MM.1S (cell line): ENCODE measurements around the gene ADIPOR2.

Experiments used
- DNase-seq: peaks from one replicate; pipeline ENCODE4 v3.0.0-alpha.2; 2015
- H2AFZ ChIP-seq: fragments of 300-600 bp; sonication (generic); 2 replicates; pipeline ENCODE4 v1.6.0; 2016; ENCODE audit warnings: antibody characterized with exemption, low read length
- H3F3A ChIP-seq: fragments of 300-600 bp; sonication (generic); 2 replicates; pipeline ENCODE4 v1.6.1; 2016; ENCODE audit warnings: mild to moderate bottlenecking, antibody characterized with exemption, low read length, moderate library complexity, mixed read lengths; ENCODE audit not compliant: insufficient read depth
- H3K27ac ChIP-seq: fragments of 300-600 bp; sonication (generic); 2 replicates; pipeline ENCODE4 v1.5.1; 2016; ENCODE audit warnings: mild to moderate bottlenecking, low read length
- H3K27me3 ChIP-seq: fragments of 300-600 bp; sonication (generic); replicated peaks from 2 replicates; pipeline ENCODE4 v1.6.0; 2016; ENCODE audit warnings: low read length; ENCODE audit not compliant: insufficient read depth
- H3K36me3 ChIP-seq: fragments of 300-600 bp; sonication (generic); replicated peaks from 2 replicates; pipeline ENCODE4 v1.6.1; 2016; ENCODE audit warnings: mild to moderate bottlenecking, low read length, mixed read lengths; ENCODE audit not compliant: insufficient read depth
- H3K4me1 ChIP-seq: fragments of 300-600 bp; sonication (generic); 2 replicates; pipeline ENCODE4 v1.6.1; 2016; ENCODE audit warnings: low read length, mixed read lengths
- H3K4me2 ChIP-seq: fragments of 300-600 bp; sonication (generic); 2 replicates; pipeline ENCODE4 v1.6.0; 2016; ENCODE audit warnings: low read depth, low read length
- H3K4me3 ChIP-seq: fragments of 300-600 bp; sonication (generic); 2 replicates; pipeline ENCODE4 v1.5.1; 2016; ENCODE audit warnings: low read length, mixed read lengths
- H3K79me2 ChIP-seq: fragments of 300-600 bp; sonication (generic); 2 replicates; pipeline ENCODE4 v1.6.1; 2016; ENCODE audit warnings: mixed run types, low read length, mixed read lengths
- H3K9ac ChIP-seq: fragments of 300-600 bp; sonication (generic); 2 replicates; pipeline ENCODE4 v1.6.1; 2016; ENCODE audit warnings: low read length, mixed read lengths
- H3K9me2 ChIP-seq: fragments of 300-600 bp; sonication (generic); replicated peaks from 2 replicates; pipeline ENCODE4 v1.6.1; 2016; ENCODE audit warnings: mild to moderate bottlenecking, low read length, mixed read lengths; ENCODE audit not compliant: insufficient read depth
- H3K9me3 ChIP-seq: fragments of 300-600 bp; sonication (generic); replicated peaks from 2 replicates; pipeline ENCODE4 v1.6.1; 2016; ENCODE audit warnings: mild to moderate bottlenecking, low read length, mixed read lengths; ENCODE audit not compliant: insufficient read depth
- H4K20me1 ChIP-seq: fragments of 300-600 bp; sonication (generic); 2 replicates; pipeline ENCODE4 v1.6.1; 2016; ENCODE audit warnings: mild to moderate bottlenecking, low read length, moderate library complexity, mixed read lengths; ENCODE audit not compliant: insufficient read depth
- EZH2 ChIP-seq: fragments of 300-600 bp; sonication (generic); optimal IDR thresholded peaks from 2 replicates; pipeline ENCODE3; 2017; ENCODE audit warnings: low read depth, mild to moderate bottlenecking, antibody characterized with exemption, low read length, mixed read lengths
- EZH2phosphoT487 ChIP-seq: fragments of 300-600 bp; sonication (generic); IDR thresholded peaks from 2 replicates; pipeline ENCODE4 v1.6.1; 2018; ENCODE audit warnings: antibody characterized with exemption, low read length
- TF ChIP-seq, protein P1 (sequence below): fragments of 300-600 bp; sonication (generic); IDR thresholded peaks from 2 replicates; pipeline ENCODE4 v1.5.1; 2016; ENCODE audit warnings: antibody characterized with exemption, low read length, mixed read lengths

ADIPOR2 gene

DNA sequence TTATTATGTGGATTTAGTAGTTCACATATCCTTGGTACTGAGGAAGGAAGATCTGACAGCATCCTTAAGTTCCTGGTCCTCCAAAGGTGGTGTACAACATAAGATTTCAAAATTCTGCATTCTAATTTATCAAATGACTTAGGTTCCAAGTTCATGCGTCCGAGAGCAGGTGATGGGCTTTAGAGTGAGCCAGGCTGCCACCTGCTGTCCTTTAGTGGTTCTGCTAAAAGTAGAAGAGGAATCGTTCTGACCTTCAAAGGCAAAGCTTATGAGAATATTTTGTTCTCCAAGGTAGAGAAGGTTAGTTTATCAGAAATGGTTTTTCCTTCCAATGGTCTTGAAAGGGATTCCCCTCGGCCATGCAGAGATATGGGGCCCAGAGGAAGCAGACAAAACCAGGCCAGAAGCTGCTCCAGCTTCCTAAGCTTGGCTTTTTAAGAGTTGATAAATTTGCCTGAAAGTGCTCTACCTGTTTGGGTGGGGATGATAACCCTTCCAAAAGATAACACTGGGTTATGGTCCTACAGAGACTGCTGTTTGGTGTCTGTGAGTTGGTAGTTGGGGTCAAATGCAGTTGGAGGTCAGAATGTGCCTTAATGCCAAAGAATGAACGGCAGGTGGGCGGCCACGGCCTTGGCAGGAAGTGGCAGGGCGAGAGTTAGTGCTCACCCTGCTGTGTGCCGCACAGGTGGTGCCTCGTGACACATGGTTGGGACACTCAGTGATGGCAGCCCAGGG is 100.4 kb downstream of the ADIPOR2 start:
- no peaks in the 10 kb centered on the region for H3K36me3 ChIP-seq
- H3K27me3 ChIP-seq: no peaks in the 10 kb centered on the region
- H3K9me2 ChIP-seq: no peaks in the 10 kb centered on the region
- DNase-seq: peak; percentile 70
- no peak overlapping the region for H3K4me2 ChIP-seq
- no peak overlapping the region for H3K4me3 ChIP-seq
- no peak overlapping the region for H3K9ac ChIP-seq
- no peaks in the 10 kb centered on the region for H4K20me1 ChIP-seq
- no peaks in the 10 kb centered on the region for H3F3A ChIP-seq
- no peaks in the 10 kb centered on the region for H3K9me3 ChIP-seq
- H3K27ac ChIP-seq: no peak overlapping the region
- no peak overlapping the region for H2AFZ ChIP-seq
- H3K4me1 ChIP-seq: no peaks in the 10 kb centered on the region
- TF ChIP-seq EZH2: no peak
- TF ChIP-seq, protein P1, sequence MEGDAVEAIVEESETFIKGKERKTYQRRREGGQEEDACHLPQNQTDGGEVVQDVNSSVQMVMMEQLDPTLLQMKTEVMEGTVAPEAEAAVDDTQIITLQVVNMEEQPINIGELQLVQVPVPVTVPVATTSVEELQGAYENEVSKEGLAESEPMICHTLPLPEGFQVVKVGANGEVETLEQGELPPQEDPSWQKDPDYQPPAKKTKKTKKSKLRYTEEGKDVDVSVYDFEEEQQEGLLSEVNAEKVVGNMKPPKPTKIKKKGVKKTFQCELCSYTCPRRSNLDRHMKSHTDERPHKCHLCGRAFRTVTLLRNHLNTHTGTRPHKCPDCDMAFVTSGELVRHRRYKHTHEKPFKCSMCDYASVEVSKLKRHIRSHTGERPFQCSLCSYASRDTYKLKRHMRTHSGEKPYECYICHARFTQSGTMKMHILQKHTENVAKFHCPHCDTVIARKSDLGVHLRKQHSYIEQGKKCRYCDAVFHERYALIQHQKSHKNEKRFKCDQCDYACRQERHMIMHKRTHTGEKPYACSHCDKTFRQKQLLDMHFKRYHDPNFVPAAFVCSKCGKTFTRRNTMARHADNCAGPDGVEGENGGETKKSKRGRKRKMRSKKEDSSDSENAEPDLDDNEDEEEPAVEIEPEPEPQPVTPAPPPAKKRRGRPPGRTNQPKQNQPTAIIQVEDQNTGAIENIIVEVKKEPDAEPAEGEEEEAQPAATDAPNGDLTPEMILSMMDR: peak; percentile 73
- no peaks in the 10 kb centered on the region for H3K79me2 ChIP-seq

DNA sequence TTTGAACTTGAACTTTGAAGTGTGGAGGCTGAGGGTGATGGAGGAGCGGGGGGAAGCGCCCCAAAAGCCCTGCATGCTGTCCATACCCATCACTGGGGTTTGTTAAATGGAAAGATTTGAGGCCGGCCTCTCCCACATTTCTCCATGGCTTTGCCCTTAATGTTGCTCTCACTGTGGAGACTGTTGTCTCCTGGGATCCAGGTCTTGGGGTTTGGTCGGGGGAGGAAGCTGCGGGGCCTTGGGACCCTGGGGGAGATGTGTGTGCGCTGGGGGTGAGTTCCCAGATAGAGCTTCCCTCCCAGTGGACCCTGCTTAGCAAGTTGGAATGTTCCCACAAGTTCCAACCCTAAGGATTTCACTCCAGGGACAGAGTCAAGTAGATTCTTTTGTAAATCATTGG is 101.5 kb downstream of the ADIPOR2 start:
- Histone ChIP-seq H3K27me3 (peaks cover 4% of the 10 kb centered on the region; the same call in 1 of the 2 replicates), H4K20me1 (no peaks in the 10 kb centered on the region), H3K4me1 (no peaks in the 10 kb centered on the region), H3K9ac (no peak overlapping the region), H3K9me3 (no peaks in the 10 kb centered on the region), H3K4me3 (no peak overlapping the region), H3F3A (no peaks in the 10 kb centered on the region), H3K27ac (no peak overlapping the region), H3K79me2 (no peaks in the 10 kb centered on the region), H3K36me3 (no peaks in the 10 kb centered on the region), H3K4me2 (no peak overlapping the region), H3K9me2 (no peaks in the 10 kb centered on the region), H2AFZ (no peak overlapping the region)
- no peak for DNase-seq
- TF ChIP-seq EZH2phosphoT487 (no peak), EZH2 (no peak)
- TF ChIP-seq, protein P1: no peak

DNA sequence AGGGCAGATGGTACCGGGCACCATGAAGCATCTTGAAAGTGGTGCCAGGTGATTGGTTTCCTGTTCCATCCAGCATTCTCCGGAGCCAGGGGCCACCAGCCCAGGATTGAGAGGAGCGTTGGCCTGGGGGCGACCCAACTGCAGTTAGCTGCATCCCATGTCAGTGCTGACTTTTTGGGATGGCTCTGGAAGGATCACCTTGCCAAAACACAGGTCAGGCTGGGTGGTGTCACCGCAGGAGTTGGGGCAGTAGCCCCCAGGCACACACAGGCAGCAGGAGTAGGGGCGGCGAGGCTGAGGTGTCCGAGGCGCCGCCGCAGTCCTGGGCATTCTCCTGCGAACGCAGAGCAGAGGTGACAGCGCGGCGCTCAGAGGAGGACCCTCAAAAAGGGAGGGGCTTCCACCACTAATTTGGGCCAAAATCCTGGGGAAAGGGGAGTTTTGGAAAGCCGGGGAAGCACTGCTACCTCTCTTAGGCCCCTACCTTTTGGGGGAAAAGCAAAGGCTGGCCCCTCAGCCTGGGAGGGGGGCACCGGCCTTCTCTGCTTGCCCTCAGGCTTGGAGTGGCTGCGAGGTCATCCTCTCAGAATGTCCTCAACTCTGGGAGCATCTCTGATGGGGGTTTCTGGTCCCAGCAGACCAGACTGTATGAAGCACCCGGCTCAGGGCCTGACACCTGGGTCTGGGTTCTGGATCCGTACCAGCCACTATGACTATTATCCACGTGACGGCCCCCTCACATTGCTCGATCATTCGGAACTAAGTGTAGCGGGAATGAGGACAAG is 102.7 kb downstream of the ADIPOR2 start:
- Histone ChIP-seq H3K9ac (no peak overlapping the region), H3K36me3 (no peaks in the 10 kb centered on the region), H3K79me2 (no peaks in the 10 kb centered on the region), H3K9me2 (no peaks in the 10 kb centered on the region), H3K4me1 (no peaks in the 10 kb centered on the region), H4K20me1 (no peaks in the 10 kb centered on the region), H3K4me3 (no peak overlapping the region), H3K27me3 (peaks cover 4% of the 10 kb centered on the region; the same call in 1 of the 2 replicates), H3K9me3 (no peaks in the 10 kb centered on the region), H3K27ac (no peak overlapping the region), H3F3A (no peaks in the 10 kb centered on the region), H3K4me2 (no peak overlapping the region), H2AFZ (no peak overlapping the region)
- DNase-seq: no peak
- TF ChIP-seq EZH2 (no peak), EZH2phosphoT487 (no peak)
- TF ChIP-seq, protein P1: no peak
